Activated CD4-positive, alpha-beta T cell treated with anti-CD3 and anti-CD28 coated beads, Interleukin-2, amount 50 U/mL, for 1 hour (primary cell): ENCODE results near the gene ANKRD44.
"Not testable (repeated sequence)": the region's sequence is repeated elsewhere in the genome, so short reads cannot be mapped to it uniquely, and the experiment has no call there.

Experiments
- DNase-seq: peaks from one replicate; pipeline ENCODE4 v3.0.0-alpha.2; 2020

ANKRD44 gene

GRCh38 chr2:197071213-197071612 is 239.4 kb downstream of the ANKRD44 start:
- DNase-seq = no peak

DNA sequence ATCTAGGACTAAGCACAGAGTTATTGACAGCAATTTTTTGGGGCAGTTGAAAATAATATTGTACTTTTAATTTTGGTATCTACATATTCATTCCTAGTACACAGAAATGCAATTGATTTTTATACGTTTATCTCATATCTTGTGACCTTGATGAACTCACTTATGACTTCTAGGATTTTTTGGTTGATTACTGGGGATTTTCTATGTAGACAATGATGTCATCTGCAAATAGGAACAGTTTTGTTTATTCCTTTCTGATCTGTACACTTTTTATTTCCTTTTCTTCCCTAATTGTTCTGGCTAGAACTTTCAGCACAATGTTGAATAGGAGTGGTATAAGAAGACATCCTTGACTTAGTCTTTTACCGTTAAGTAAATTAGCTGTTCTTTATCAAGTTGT is 240.6 kb downstream of the ANKRD44 start:
- no peak for DNase-seq

DNA sequence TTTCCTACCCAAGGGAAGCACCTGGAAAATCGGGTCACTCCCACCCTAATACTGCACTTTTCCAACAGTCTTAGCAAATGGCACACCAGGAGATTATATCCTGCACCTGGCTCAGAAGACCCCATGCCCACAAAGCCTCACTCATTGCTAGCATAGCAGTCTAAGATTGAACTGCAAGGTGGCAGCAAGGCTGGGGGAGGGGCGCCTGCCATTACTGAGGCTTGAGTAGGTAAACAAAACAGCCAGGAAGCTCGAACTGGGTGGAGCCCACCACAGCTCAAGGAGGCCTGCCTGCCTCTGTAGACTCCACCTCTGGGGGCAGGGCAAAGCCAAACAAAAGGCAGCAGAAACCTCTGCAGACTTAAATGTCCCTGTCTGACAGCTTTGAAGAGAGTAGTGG is 248.0 kb downstream of the ANKRD44 start:
- DNase-seq = peak; percentile 38

- DNase-seq = no peak
These were observed 251.1 kb downstream of the ANKRD44 start for GRCh38 chr2:197059477-197059876.

GRCh38 chr2:197058777-197059300 is 251.7 kb downstream of the ANKRD44 start:
- DNase-seq = no peak

GRCh38 chr2:197057959-197058358 is 252.6 kb downstream of the ANKRD44 start:
- DNase-seq = no peak

- no peak for DNase-seq
These were observed 255.5 kb downstream of the ANKRD44 start for GRCh38 chr2:197055045-197055444.

DNA sequence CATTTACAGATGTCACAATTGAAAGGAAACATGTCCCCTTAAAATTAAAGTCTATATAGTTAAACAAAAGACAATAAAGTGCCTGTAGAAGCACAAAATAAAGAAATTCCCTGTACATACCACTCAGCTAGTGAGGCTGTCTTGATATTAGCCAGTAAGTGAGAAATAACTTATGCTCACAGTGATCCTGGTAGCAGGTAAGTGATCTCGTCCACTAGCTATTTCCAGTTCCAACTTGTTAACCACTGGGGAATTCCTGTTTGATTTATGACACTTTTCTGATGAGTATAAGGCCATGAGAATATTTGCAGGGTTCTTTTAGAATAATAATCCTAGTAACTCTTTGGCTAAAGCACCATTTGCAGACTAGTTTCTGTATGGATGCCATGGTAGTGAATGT is 256.1 kb downstream of the ANKRD44 start:
- no peak for DNase-seq

GRCh38 chr2:197052356-197052755 is 258.2 kb downstream of the ANKRD44 start:
- DNase-seq = no peak

DNA sequence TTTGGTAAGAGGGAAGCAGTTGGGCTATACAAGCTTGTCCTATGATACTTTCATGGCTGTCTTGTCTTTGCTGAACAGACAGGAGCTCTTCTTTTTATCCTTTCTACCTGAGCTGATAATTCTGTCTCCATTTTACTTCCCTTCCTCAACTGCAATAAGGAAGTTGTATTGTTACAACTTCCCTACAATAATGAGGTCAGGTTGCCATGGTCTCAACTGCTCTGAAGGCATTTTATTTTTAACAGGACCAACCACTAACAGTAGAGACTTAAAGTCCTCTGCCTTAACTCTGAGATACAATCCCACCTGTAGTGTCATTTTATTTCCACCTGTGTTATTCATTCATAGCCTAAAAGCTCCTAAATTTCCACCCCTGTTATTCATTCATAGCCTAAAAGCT is 265.5 kb downstream of the ANKRD44 start:
- DNase-seq = no peak

DNA sequence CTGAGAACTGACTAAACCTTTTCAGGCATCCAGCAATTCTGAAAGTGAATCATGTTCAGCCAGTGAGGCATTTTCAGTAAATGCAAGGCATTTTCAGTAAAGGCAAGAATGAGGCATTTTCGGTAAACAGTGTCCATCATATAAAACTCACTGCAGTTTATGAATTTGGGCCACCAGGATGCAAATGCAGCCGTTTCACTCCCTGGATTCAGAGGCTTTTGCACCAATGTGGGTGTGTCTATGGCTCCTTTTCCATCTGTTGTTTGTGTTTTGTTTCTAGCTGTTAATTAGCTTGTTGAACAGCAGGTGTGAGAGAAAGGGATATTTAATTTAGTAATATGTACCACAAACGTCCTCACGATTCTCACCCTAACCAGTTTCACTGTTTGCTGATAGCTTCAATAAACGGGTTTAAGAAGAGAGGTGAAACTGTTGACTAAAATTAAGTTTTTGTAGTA is 267.8 kb downstream of the ANKRD44 start:
- DNase-seq = no peak

DNA sequence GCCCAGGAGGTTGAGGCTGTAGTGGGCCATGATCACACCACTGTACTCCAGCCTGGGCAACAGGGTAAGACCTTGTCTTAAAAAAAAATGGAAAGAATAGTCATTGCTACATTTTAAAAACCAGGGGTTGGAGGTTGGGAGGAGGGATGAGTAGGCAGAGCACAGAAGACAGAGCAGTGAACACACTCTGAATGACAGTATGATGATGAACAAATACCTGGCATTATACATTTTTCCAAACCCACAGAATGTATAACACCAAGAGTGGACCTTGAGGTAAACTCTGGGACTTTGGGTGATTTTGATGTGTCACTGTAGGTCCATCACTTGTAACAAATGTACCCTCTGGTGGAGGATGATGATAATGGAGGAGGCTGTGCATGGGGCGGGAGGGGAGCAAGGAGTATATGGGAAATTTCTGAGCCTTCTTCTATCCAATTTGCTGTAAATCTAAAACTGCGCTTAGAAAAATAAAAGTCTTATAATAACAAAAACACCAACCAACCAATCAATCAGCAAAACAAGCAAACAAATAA is 272.6 kb downstream of the ANKRD44 start:
- no peak for DNase-seq

DNA sequence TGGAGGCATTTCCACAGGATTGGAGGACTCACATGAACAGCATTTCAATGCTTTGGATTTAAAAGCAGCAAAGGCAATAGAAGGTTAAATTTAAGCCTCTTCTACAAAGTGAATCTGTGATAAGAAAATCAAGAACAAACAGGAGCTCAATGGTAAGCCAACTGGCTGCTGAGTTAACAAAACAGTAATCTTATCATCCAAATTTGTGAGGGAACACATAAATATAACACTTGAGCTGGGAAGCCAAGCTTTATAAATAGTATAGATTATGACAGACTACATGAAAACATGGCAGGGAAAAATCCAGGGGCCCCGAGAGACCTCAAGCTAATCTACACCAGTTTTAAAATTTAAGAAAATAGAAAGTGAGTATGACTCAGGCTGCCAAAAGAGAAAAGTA is 275.6 kb downstream of the ANKRD44 start:
- no peak for DNase-seq

GRCh38 chr2:197034292-197034691 is 276.3 kb downstream of the ANKRD44 start:
- no peak for DNase-seq

DNA sequence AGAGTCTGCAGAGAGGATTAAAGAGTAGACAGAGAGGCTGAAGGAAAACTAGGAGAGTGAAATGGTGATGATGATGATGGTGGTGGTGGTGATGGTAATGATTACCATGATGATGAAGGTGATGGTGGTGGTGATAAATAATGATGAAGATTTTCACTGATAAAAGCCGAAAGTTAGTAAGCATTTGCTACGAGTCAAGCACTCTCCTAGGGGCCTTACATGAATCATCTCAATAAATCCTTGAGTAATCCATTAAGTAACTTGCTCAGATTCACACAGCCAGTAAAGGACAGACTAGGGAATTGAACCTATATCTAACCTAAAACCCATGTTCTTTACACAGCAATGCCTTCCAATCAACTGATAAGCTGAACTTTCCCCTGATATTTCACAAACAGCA is 277.4 kb downstream of the ANKRD44 start:
- no peak for DNase-seq

DNA sequence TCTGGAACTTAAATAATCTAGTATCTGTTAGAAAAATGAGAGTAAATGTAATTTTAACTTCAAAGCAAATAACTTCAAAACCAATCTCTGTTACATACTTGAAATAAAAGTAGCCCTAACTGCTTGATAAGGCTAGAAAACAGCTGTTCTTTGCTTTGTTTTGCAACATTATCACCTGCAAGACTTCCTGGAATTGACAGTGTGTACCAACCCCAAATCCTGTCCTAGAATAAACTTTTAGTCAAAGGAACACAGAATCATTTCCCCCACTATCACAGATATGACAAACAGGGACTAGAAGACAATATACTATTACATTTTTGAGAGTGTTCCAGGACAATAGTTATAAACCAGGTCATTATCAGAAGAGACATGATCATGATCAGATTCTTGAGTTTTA is 278.8 kb downstream of the ANKRD44 start:
- DNase-seq = no peak

DNA sequence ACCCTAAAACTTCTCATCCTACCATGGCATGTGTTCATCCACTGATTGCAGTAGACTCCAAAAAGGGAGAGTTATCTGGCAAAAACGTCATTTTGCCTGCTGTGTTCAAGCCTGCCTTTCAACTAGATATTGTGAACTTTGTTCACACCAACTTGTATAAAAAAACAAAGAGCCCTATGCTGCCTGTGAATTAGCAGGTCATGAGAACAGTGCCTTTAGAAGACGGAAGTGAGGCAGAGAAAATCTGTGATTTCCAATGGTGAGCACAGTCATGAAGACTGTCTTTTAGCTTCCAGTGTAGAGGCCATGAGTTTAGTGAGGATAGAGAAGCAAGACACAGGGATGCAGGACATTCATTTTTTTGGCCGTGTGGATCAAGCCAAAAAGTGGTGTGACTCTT is 280.5 kb downstream of the ANKRD44 start:
- DNase-seq = no peak

GRCh38 chr2:197028633-197029032 is 281.9 kb downstream of the ANKRD44 start:
- DNase-seq = no peak

DNA sequence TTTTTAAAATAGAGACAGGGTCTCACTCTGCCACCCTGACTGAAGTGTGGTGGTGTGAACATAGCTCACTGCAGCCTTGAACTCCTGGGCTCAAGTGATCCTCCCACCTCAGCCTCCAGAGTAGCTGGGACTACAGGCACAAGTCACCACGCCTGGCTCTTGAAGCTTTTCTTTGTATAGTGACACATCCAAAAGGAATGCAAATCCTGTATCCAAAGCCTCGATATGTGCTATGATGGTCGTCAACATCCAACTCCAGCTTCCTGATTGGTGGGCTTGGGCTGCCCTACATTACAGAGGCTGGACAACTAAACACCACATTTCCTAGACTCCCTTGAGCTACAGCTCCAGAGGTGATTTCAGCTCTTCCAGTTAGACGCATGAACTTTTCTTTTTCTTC is 282.4 kb downstream of the ANKRD44 start:
- no peak for DNase-seq

- no peak for DNase-seq
These were observed 286.4 kb downstream of the ANKRD44 start for GRCh38 chr2:197024206-197024605.

GRCh38 chr2:197020921-197021320 is 289.7 kb downstream of the ANKRD44 start:
- DNase-seq = not testable (repeated sequence)

- DNase-seq = no peak
These were observed 297.5 kb downstream of the ANKRD44 start for GRCh38 chr2:197013098-197013497.

DNA sequence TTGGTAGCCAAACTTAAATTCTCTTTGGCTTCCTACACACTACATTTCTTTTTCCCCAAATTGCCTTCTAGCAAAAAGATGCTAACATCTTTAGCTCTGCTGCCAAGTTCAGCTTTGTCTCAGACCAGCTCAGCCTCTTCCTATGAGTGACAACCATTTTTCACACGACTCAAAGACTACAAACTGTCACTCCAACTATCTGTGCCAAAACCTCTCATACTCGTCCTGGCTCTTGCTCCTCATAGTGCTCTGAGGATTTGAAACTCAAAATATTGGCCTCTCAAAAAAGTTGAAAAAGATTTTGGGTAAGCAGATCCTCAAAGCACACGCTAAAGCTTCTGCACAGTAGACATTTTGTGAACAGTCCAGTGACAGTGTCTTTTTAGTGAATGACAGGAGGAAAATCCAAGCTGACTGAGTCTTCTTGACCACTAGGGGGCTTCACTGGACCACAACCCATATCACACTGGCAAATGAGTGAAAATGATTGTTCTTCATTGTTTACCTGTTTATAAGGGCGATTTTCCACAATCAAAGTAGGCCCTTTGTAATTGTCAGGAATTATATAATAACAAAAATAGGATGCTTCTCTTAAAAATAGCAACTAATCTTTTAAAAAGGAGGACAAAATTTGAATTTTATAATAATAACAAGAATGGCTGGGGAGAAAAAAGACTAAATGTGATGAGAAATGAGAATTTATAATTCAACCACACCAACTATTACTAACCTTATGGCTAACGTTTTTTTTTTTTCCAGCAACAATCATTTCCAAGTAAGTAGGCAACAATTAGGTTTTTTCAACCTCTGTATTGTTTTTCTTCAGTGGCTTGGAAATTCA is 298.6 kb downstream of the ANKRD44 start:
- DNase-seq = peak; percentile 11

- DNase-seq = no peak
These were observed 299.6 kb downstream of the ANKRD44 start for GRCh38 chr2:197011021-197011417.
